ENCODE measurements around the gene CEBPE.

The CEBPE gene

GRCh38 chr14:23101986-23102625 lies 16.9 kb downstream of the CEBPE start:
- DNase-seq: no peak

- no peak for DNase-seq
Measured at GRCh38 chr14:23101213-23101970, 17.7 kb downstream of the CEBPE start.

GRCh38 chr14:23099212-23099861 lies 19.7 kb downstream of the CEBPE start:
- DNase-seq: no peak

GRCh38 chr14:23097786-23098185 lies 21.3 kb downstream of the CEBPE start:
- DNase-seq: no peak

- DNase-seq: peak; percentile 100
Measured at GRCh38 chr14:23095196-23096108, 23.6 kb downstream of the CEBPE start, which contains the start of gene C14orf119. Gene C14orf119 (plus strand): TSS chr14:23095505. CDS start chr14:23097659, 2,154 bp downstream.

GRCh38 chr14:23094666-23095195 lies 24.3 kb downstream of the CEBPE start, which contains the start of gene ACIN1:
Gene ACIN1 (minus strand): TSS chr14:23095136. CDS start chr14:23095112, 24 bp downstream.
- peak; percentile 62 to 72 for DNase-seq

GRCh38 chr14:23093991-23094665 lies 24.9 kb downstream of the CEBPE start:
- DNase-seq: no peak

GRCh38 chr14:23093526-23093925 lies 25.5 kb downstream of the CEBPE start:
- no peak for DNase-seq

GRCh38 chr14:23093104-23093503 lies 26.0 kb downstream of the CEBPE start:
- no peak for DNase-seq

- no peak for DNase-seq
Measured at GRCh38 chr14:23091294-23092225, 27.5 kb downstream of the CEBPE start.

GRCh38 chr14:23090254-23090636 lies 28.8 kb downstream of the CEBPE start:
- DNase-seq: no peak

- DNase-seq: no peak
Measured at GRCh38 chr14:23089498-23090253, 29.4 kb downstream of the CEBPE start.

- DNase-seq: no peak
Measured at GRCh38 chr14:23086565-23086964, 32.5 kb downstream of the CEBPE start.

- peak; percentile 75 to 83 for DNase-seq
Measured at GRCh38 chr14:23085458-23085857, 33.6 kb downstream of the CEBPE start.

GRCh38 chr14:23080474-23080873 lies 38.6 kb downstream of the CEBPE start:
- DNase-seq: no peak

- DNase-seq: no peak
Measured at GRCh38 chr14:23079716-23080115, 39.3 kb downstream of the CEBPE start.

- DNase-seq: peak; percentile 93 to 98
Measured at GRCh38 chr14:23078692-23079116, 40.4 kb downstream of the CEBPE start.

GRCh38 chr14:23077962-23078361 lies 41.1 kb downstream of the CEBPE start:
- DNase-seq: no peak

GRCh38 chr14:23076785-23077408 lies 42.2 kb downstream of the CEBPE start:
- DNase-seq: peak; percentile 19 to 76

Measured in inflammatory macrophage treated with lipopolysaccharide for 1 hour (primary cell).